ENCODE data around the gene DCLRE1B.

DNA sequence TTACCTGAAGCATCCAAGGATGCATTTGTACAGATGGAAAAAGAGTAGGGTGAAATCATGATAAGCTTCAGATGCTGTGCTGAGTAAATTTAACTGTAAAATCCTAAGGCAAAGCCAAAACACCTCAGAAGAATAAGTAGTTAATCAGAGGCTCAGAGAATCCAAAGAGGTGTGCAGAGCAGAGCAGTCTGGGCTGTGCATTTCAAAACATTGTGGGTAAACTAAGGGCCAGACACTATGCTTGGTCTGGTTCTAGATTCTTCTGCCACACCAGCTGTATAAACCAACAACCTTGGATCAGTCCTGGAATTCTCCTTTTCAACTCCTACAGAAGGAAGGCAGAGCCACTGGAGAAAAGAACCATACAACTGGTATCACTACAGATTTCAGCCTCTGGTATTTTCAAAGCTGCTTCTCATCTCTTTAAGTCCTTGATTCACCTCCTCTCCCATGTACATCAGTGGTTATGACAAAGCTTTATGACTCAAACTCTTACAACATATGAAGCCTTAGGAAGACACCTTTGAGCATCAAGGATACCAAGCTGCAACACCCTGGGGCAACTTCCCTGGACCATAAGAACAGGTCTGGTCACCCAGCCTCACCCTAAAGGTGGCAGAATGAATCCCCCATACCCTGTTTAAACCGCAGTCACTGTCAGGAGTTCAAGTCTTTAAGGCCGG is 12.4 kb downstream of the DCLRE1B start:
- TF ChIP-seq EZH2 (IDR thresholded peaks at IDR 0.05; ENCODE audit: borderline replicate concordance, insufficient read depth, low read depth, low read length, poor library complexity, severe bottlenecking) (no peak), CTCF (IDR thresholded peaks at IDR 0.05) (no peak)

All from B cell (primary cell).